ENCODE results near the gene SHOC1.
"Not testable (repeated sequence)": the region's sequence is repeated elsewhere in the genome, so short reads cannot be mapped to it uniquely, and the experiment has no call there.

SHOC1 gene

DNA sequence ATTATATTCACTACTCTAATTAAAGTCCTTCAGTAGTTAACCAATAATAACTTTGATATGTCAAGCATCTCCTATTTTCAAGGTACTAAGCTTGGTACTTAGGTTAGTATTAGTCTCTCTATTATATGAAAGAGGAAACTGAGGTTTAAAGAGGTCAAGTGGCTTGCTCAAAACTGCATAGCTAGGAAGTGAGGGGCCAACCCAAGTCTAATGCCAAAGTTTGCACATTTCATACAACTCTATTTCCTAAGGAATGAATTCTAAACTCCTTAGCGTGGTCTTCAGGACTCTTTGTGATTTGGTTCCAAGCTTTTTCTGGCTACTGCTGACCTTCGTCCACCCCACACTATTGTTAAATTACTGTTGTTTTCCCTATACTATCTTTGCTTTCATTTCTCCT lies 9.9 kb upstream of the SHOC1 start:
- DNase-seq = no peak

- no peak for DNase-seq
Observed at GRCh38 chr9:111803924-111804323, 9.2 kb upstream of the SHOC1 start.

DNA sequence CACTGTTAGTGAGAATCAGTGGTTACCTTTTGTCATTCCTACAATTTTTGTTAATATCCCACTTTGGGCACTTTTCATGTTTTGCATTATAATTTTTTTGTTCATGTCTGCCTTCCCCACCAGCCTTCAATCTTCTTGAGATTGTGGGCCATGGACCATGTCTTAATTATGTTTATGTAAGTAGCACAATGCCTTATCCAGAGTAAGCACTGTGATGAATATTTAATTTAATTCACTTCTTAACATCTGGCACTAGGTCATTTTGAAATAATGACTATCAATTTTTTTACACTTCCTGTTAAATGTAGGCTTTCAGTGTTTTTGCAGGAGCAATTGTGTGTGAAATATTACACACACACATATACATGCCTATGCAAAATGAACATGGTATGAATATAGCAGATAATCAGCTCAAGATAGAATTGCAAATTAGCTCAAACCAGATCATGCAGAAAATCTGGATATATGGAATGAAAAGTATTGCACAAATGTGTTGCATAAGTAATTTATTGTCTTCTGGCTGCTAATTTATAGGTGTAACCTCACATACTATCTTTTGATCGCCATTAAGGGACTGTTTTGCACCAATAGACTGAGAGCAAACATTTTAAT lies 5.3 kb upstream of the SHOC1 start:
- DNase-seq = no peak

DNA sequence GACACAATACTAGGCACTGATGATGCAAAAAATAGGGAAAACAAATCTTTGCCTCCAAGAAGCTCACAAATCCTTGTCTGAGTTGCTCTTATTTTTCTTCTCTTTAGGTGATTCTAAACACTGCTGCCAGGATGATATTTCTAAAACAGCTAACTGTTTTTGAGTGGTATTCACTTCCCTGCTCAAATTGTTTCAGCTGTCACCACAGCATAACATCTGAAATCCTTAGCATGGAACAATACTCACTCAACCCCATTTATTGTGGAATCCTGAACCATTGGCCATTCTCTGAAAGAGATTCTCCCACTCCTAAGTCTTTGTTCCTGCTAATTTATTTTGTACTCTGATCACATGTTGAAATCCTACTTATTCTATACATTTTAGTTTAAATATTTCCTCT lies 4.8 kb upstream of the SHOC1 start:
- no peak for DNase-seq

DNA sequence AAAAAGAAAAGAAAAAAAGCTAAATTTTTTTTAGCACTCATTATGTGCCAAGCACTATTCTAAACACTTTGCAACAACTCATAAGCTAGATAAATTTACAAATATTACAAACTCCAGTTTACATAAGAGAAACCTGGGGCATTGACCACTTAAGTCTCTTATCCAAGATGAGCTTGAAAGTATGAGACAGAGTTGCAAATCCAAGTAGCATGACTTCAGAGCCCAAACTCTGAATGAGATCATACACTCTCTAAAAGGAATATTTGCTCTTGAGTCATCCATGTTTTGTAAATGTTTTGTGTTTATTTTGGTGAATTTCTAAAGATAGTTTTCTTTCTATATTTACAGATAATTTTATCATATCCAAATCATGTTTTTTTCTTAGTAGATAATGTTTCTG lies 4.0 kb upstream of the SHOC1 start:
- no peak for DNase-seq

DNA sequence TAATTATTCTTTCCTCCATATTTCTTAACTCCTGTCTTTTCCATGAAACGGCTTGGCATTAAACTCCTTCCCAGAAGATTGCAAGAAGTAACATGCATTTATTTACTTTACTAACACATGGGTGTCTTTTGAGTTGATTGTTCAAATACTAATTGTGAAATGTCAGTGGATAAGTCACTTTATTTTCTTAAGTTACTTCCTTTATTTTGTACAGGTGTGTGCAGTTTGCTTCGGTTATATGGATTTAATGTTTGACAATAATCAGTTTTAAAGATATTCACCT lies 761 bp upstream of the SHOC1 start:
- DNase-seq = no peak

DNA sequence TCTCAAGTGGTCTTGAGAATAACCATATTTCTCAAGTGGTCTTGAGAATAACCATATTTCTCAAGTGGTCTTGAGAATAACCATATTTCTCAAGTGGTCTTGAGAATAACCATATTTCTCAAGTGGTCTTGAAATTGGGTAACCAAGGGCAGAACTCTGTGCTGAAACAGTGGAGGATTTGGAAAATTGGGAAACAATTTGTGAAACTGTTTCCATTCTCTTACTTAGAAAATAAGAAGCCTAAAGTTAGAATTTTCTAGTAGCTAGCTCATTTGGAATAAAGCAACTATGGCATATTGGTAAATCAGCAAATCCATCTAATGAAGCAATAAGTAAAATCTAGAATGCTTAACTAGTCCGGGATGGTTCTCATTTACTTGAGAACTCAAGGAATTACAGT lies 2.9 kb downstream of the SHOC1 start:
- DNase-seq = not testable (repeated sequence)

GRCh38 chr9:111789881-111790280 lies 4.9 kb downstream of the SHOC1 start:
- no peak for DNase-seq

DNA sequence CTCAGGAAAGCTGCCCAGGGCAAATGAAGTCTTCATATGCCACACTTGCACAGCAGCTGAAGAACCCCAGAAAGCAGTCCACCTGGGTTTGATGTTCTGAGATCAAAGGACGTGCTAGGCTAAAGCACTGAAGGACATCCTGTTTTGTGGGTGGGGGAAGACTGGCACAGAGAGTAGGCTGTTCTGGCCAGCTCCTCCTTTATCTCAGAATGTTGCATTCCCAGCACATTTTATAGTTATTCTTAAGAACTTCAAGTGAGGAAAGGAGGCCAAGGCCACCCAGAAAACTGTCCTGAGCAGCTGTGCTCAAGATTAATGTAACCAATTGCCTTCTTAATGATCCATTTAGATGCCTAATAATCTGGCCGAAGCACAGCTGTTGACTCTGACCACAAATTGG lies 10.9 kb downstream of the SHOC1 start:
- DNase-seq = no peak

DNA sequence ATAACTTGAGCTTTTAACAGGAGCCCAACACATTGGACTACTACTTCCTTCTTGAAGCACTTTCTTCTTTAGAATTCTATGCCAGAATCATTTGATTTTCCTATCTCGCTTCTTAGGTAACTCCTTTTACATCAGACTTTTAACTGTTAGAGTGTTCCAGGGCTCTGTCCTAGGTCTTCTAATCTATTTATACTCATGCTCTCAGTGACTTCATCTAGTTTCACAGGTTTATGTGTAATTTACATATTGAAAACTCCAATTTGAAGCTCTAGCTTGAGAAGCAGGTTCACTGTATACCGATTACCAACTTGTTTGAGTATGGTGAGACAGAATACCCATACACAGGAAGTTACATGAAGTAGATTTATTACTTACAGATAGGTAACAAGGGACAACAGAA lies 11.3 kb downstream of the SHOC1 start:
- DNase-seq = no peak

DNA sequence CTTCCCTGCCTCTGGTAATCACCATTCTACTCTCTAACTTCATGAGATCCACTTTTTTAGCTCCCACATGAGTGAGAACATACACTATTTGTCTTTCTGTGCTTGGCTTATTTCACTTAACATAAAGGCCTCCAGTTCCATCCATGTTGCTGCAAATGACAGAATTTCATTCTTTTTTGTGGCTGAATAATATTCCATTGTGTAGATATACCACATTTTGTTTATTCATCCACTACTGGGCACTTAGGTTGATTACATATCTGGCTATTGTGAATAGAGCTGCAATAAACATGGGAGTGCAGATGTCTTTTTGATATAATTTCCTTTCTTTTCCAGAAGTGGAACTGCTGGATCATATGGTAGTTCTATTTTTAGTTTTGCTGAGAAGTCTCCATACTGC lies 28.7 kb downstream of the SHOC1 start:
- no peak for DNase-seq

GRCh38 chr9:111762556-111762955 lies 32.2 kb downstream of the SHOC1 start:
- no peak for DNase-seq

GRCh38 chr9:111759762-111760639 lies 34.7 kb downstream of the SHOC1 start:
- peak; percentile 56 for DNase-seq

DNA sequence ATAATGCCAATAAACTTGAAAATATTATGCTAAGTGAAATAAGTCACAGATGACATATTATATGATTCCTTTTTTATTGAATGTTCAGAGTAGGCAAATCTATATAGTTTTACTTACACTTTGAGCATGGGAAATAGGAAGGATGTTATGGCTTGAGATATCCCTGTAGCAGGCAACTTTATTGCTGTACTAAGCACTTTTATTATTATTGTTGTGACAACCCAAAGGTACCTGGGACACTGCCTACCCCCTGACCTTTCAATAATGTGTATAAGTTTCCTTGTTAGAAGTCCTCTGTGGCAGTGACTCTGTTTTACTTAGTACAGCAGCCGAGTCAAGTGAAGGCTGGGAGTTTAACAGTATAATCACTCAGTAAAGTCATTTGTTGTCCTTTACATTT lies 39.9 kb downstream of the SHOC1 start:
- DNase-seq = no peak

DNA sequence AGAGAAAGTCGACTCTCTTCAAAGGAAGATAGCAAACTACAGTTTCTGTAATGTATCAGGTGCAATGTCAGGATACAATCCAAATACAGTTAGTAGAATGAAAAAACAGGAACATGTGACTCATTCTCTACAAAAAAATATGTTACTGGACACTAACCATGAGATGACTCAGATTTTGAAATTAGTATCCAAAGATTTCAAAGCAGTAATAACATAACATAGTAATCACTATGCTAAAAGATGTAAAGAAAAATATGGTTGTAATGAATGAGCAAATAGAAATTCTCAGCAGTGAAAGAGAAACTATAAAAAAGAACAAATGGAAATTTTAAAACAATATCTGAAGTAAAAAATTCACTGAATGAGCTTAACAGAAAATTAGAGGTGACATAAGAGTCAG lies 42.3 kb downstream of the SHOC1 start:
- DNase-seq = no peak

Measured in NCI-H1436 (cell line).